Neural cell (in vitro differentiated cells): ENCODE data around the gene LARGE1.

Experiments
- EP300 ChIP-seq: fragments of 450-650 bp; conservative IDR thresholded peaks from 2 replicates; pipeline ENCODE4 v1.6.1; 2014; ENCODE audit warnings: antibody characterized with exemption, mild to moderate bottlenecking, moderate library complexity; ENCODE audit not compliant: poor library complexity, severe bottlenecking
- EZH2 ChIP-seq: fragments of 200-600, 300-800 bp; shearing (Covaris generic), sonication (generic); IDR thresholded peaks from 2 replicates; pipeline ENCODE4 v1.6.1; 2014; ENCODE audit warnings: antibody characterized with exemption, low read length, borderline replicate concordance, mild to moderate bottlenecking; ENCODE audit not compliant: insufficient read depth, poor library complexity, severe bottlenecking
- TAF1 ChIP-seq: IDR thresholded peaks from 2 replicates; pipeline ENCODE4 v1.6.1; 2012; ENCODE audit warnings: low read depth

GRCh38 chr22:33572086-33572485 lies 348.2 kb downstream of the LARGE1 start:
- TF ChIP-seq EP300 (no peak), TAF1 (no peak), EZH2 (no peak)
